MM.1S (cell line): ENCODE results near the gene ZNF333.

ENCODE experiments used
- DNase-seq: peaks from one replicate; pipeline ENCODE4 v3.0.0-alpha.2; 2015
- H2AFZ ChIP-seq: fragments of 300-600 bp; sonication (generic); 2 replicates; pipeline ENCODE4 v1.6.0; 2016; ENCODE audit warnings: antibody characterized with exemption, low read length
- H3F3A ChIP-seq: fragments of 300-600 bp; sonication (generic); 2 replicates; pipeline ENCODE4 v1.6.1; 2016; ENCODE audit warnings: mild to moderate bottlenecking, antibody characterized with exemption, low read length, moderate library complexity, mixed read lengths; ENCODE audit not compliant: insufficient read depth
- H3K27ac ChIP-seq: fragments of 300-600 bp; sonication (generic); 2 replicates; pipeline ENCODE4 v1.5.1; 2016; ENCODE audit warnings: mild to moderate bottlenecking, low read length
- H3K27me3 ChIP-seq: fragments of 300-600 bp; sonication (generic); replicated peaks from 2 replicates; pipeline ENCODE4 v1.6.0; 2016; ENCODE audit warnings: low read length; ENCODE audit not compliant: insufficient read depth
- H3K36me3 ChIP-seq: fragments of 300-600 bp; sonication (generic); replicated peaks from 2 replicates; pipeline ENCODE4 v1.6.1; 2016; ENCODE audit warnings: mild to moderate bottlenecking, low read length, mixed read lengths; ENCODE audit not compliant: insufficient read depth
- H3K4me1 ChIP-seq: fragments of 300-600 bp; sonication (generic); 2 replicates; pipeline ENCODE4 v1.6.1; 2016; ENCODE audit warnings: low read length, mixed read lengths
- H3K4me2 ChIP-seq: fragments of 300-600 bp; sonication (generic); 2 replicates; pipeline ENCODE4 v1.6.0; 2016; ENCODE audit warnings: low read depth, low read length
- H3K4me3 ChIP-seq: fragments of 300-600 bp; sonication (generic); 2 replicates; pipeline ENCODE4 v1.5.1; 2016; ENCODE audit warnings: low read length, mixed read lengths
- H3K79me2 ChIP-seq: fragments of 300-600 bp; sonication (generic); 2 replicates; pipeline ENCODE4 v1.6.1; 2016; ENCODE audit warnings: mixed run types, low read length, mixed read lengths
- H3K9ac ChIP-seq: fragments of 300-600 bp; sonication (generic); 2 replicates; pipeline ENCODE4 v1.6.1; 2016; ENCODE audit warnings: low read length, mixed read lengths
- H3K9me2 ChIP-seq: fragments of 300-600 bp; sonication (generic); replicated peaks from 2 replicates; pipeline ENCODE4 v1.6.1; 2016; ENCODE audit warnings: mild to moderate bottlenecking, low read length, mixed read lengths; ENCODE audit not compliant: insufficient read depth
- H3K9me3 ChIP-seq: fragments of 300-600 bp; sonication (generic); replicated peaks from 2 replicates; pipeline ENCODE4 v1.6.1; 2016; ENCODE audit warnings: mild to moderate bottlenecking, low read length, mixed read lengths; ENCODE audit not compliant: insufficient read depth
- H4K20me1 ChIP-seq: fragments of 300-600 bp; sonication (generic); 2 replicates; pipeline ENCODE4 v1.6.1; 2016; ENCODE audit warnings: mild to moderate bottlenecking, low read length, moderate library complexity, mixed read lengths; ENCODE audit not compliant: insufficient read depth
- EZH2 ChIP-seq: fragments of 300-600 bp; sonication (generic); optimal IDR thresholded peaks from 2 replicates; pipeline ENCODE3; 2017; ENCODE audit warnings: low read depth, mild to moderate bottlenecking, antibody characterized with exemption, low read length, mixed read lengths
- EZH2phosphoT487 ChIP-seq: fragments of 300-600 bp; sonication (generic); IDR thresholded peaks from 2 replicates; pipeline ENCODE4 v1.6.1; 2018; ENCODE audit warnings: antibody characterized with exemption, low read length
- TF ChIP-seq, protein P1 (sequence below): fragments of 300-600 bp; sonication (generic); IDR thresholded peaks from 2 replicates; pipeline ENCODE4 v1.5.1; 2016; ENCODE audit warnings: antibody characterized with exemption, low read length, mixed read lengths

Gene ZNF333

GRCh38 chr19:14659874-14660489 is 29.9 kb upstream of the ZNF333 start:
- TF ChIP-seq EZH2 (no peak), EZH2phosphoT487 (no peak)
- TF ChIP-seq, protein P1, sequence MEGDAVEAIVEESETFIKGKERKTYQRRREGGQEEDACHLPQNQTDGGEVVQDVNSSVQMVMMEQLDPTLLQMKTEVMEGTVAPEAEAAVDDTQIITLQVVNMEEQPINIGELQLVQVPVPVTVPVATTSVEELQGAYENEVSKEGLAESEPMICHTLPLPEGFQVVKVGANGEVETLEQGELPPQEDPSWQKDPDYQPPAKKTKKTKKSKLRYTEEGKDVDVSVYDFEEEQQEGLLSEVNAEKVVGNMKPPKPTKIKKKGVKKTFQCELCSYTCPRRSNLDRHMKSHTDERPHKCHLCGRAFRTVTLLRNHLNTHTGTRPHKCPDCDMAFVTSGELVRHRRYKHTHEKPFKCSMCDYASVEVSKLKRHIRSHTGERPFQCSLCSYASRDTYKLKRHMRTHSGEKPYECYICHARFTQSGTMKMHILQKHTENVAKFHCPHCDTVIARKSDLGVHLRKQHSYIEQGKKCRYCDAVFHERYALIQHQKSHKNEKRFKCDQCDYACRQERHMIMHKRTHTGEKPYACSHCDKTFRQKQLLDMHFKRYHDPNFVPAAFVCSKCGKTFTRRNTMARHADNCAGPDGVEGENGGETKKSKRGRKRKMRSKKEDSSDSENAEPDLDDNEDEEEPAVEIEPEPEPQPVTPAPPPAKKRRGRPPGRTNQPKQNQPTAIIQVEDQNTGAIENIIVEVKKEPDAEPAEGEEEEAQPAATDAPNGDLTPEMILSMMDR: no peak
- Histone ChIP-seq H3K9me2 (no peaks in the 10 kb centered on the region), H3K4me1 (no peaks in the 10 kb centered on the region), H3K79me2 (no peaks in the 10 kb centered on the region), H3K4me2 (no peak overlapping the region), H2AFZ (no peak overlapping the region), H3K9me3 (no peaks in the 10 kb centered on the region), H4K20me1 (no peaks in the 10 kb centered on the region), H3K27ac (no peak overlapping the region), H3K27me3 (peaks cover 71% of the 10 kb centered on the region), H3F3A (no peaks in the 10 kb centered on the region), H3K36me3 (no peaks in the 10 kb centered on the region), H3K4me3 (no peak overlapping the region), H3K9ac (no peak overlapping the region)
- DNase-seq: no peak

- Histone ChIP-seq H3K9me3 (no peaks in the 10 kb centered on the region), H3K9me2 (no peaks in the 10 kb centered on the region), H3K79me2 (no peaks in the 10 kb centered on the region), H3K4me2 (no peak overlapping the region), H3K36me3 (no peaks in the 10 kb centered on the region), H3K9ac (no peak overlapping the region), H3K27me3 (peaks cover 67% of the 10 kb centered on the region), H3K4me3 (no peak overlapping the region), H2AFZ (no peak overlapping the region), H4K20me1 (no peaks in the 10 kb centered on the region), H3F3A (no peaks in the 10 kb centered on the region), H3K4me1 (no peaks in the 10 kb centered on the region), H3K27ac (no peak overlapping the region)
- no peak for DNase-seq
- TF ChIP-seq EZH2phosphoT487 (no peak), EZH2 (no peak)
- TF ChIP-seq, protein P1: no peak
Observed at GRCh38 chr19:14661372-14661924, 28.4 kb upstream of the ZNF333 start.

GRCh38 chr19:14669940-14670339 is 19.9 kb upstream of the ZNF333 start:
- H3K9ac ChIP-seq: no peak overlapping the region
- H3K27ac ChIP-seq: no peak overlapping the region
- H3K9me3 ChIP-seq: no peaks in the 10 kb centered on the region
- TF ChIP-seq EZH2 (no peak), EZH2phosphoT487 (no peak)
- TF ChIP-seq, protein P1: no peak
- H4K20me1 ChIP-seq: no peaks in the 10 kb centered on the region
- H3K79me2 ChIP-seq: no peaks in the 10 kb centered on the region
- H2AFZ ChIP-seq: no peak overlapping the region
- no peaks in the 10 kb centered on the region for H3F3A ChIP-seq
- H3K36me3 ChIP-seq: no peaks in the 10 kb centered on the region
- peaks cover 78% of the 10 kb centered on the region for H3K27me3 ChIP-seq
- H3K9me2 ChIP-seq: no peaks in the 10 kb centered on the region
- no peak overlapping the region for H3K4me2 ChIP-seq
- DNase-seq: no peak
- H3K4me1 ChIP-seq: no peaks in the 10 kb centered on the region
- no peak overlapping the region for H3K4me3 ChIP-seq
